GM12878 (cell line): Measurements from ENCODE around the gene TRIM69. TPM values are rescaled to one million over a fixed set of nuclear protein-coding genes. Genes with fewer than 3 reads are reported as not detected.
A peak's percentile ranks its signal among the peaks of the same experiment; 100 is the strongest.

Experiments
- BACH1 ChIP-seq: fragments of 450-650 bp; IDR thresholded peaks from 2 replicates; pipeline ENCODE4 v1.6.1; 2017; ENCODE audit warnings: mild to moderate bottlenecking, borderline replicate concordance
- FOXK2 ChIP-seq: fragments of 450-650 bp; IDR thresholded peaks from 2 replicates; pipeline ENCODE4 v1.6.1; 2017; ENCODE audit warnings: mild to moderate bottlenecking, moderate library complexity
- NRF1 ChIP-seq: conservative IDR thresholded peaks from 2 replicates; pipeline ENCODE4 v1.6.1; 2011; ENCODE audit warnings: mild to moderate bottlenecking, low read depth, low read length, improper control_type of control experiment
- POLR2AphosphoS5 ChIP-seq: IDR thresholded peaks from 2 replicates; pipeline ENCODE4 v1.6.1; 2011; ENCODE audit warnings: mild to moderate bottlenecking, low read length, inconsistent platforms
- SMC3 ChIP-seq: IDR thresholded peaks from 2 replicates; pipeline ENCODE4 v1.6.1; 2011; ENCODE audit warnings: low read length, improper control_type of control experiment, borderline replicate concordance
- TBL1XR1 ChIP-seq: IDR thresholded peaks from 2 replicates; pipeline ENCODE4 v1.6.1; 2012; ENCODE audit warnings: low read depth, low read length, improper control_type of control experiment
- TCF12 ChIP-seq: IDR thresholded peaks from 2 replicates; pipeline ENCODE4 v1.6.1; 2011; ENCODE audit warnings: low read depth, mild to moderate bottlenecking, low read length
- polyA plus RNA-seq, 11 experiments: library from polyadenylated mRNA; depleted of rRNA in 4 of 11; unstranded in 6 of 11; stranded (reverse) in 5 of 11; fragments of >200 nt; fragmentation: Nextera tagmentation in 4 of 11; fragmentation: Illumina TruSeq in 1 of 11; extraction: Ambion mirVana in 4 of 11; extraction: Trizol in 1 of 11; gene quantifications; 1 replicate in 1 of 11; 2 replicates in 10 of 11; pipeline versions ENCODE4 v1.2.1 to v1.2.3, GENCODE V29; 2011 to 2016; ENCODE audit warnings: inconsistent platforms in 2 of 11, missing spikeins in 2 of 11, low read depth in 1 of 11
- total RNA-seq, 4 experiments: library from RNA; depleted of rRNA in 3 of 4; stranded (reverse); fragments of >200 nt in 3 of 4; fragmentation: Illumina TruSeq in 1 of 4; extraction: Trizol in 1 of 4; gene quantifications; 2 replicates each; pipeline versions ENCODE4 v1.2.1 to v1.2.3, GENCODE V29; 2013 to 2021
- TF ChIP-seq, protein P1 (sequence below): fragments of 450-650 bp; formaldehyde crosslinking; IDR thresholded peaks from 2 replicates; pipeline ENCODE4 v1.5.0; 2022; ENCODE audit warnings: mild to moderate bottlenecking, missing genetic modification characterization
- TF ChIP-seq, protein P2 (sequence below): fragments of 450-650 bp; conservative IDR thresholded peaks from 2 replicates; pipeline ENCODE4 v1.6.1; 2017; ENCODE audit warnings: mild to moderate bottlenecking, moderate library complexity

The TRIM69 gene
- total and polyA plus RNA-seq, 10 of the 15 experiments (the other 5 are each of a cell fraction or from before 2014, with no cell fraction given), result 11.2 to 52.7 (median 37.8) TPM

DNA sequence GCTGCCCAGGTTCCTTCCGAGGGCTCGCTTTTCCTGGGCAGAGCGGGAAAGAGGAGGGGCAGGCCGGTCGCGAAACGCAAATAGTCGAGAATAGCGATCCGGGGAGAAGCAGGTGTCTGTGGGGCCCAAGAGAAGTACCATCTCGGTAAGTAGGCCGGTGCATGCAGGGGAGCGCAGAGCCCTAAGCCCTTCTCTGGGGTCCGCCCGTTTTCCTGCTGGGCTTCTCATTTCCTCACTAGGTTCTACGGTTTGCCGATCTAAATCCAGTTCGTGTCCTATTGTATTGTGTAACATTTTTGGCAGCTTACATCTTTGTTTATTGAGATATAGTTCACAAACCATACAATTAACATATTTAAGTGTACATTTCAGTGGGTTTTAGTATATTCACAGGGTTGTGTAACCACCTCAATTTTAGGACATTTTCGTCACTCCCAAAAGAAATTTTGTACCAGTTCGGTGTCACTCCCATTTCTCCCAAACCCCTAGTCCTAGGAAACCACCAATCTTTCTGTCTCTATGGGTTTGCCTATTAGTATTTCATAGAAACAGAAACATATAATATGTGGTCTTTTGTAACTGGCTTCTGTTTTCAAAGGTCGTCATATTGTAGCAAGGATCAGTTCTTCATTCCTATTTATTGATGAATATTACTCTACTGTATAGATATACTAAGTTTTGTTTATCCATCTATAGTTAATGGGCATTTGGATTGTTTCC lies 6.8 kb upstream of the TRIM69 start (continued):
- TF ChIP-seq, protein P1, sequence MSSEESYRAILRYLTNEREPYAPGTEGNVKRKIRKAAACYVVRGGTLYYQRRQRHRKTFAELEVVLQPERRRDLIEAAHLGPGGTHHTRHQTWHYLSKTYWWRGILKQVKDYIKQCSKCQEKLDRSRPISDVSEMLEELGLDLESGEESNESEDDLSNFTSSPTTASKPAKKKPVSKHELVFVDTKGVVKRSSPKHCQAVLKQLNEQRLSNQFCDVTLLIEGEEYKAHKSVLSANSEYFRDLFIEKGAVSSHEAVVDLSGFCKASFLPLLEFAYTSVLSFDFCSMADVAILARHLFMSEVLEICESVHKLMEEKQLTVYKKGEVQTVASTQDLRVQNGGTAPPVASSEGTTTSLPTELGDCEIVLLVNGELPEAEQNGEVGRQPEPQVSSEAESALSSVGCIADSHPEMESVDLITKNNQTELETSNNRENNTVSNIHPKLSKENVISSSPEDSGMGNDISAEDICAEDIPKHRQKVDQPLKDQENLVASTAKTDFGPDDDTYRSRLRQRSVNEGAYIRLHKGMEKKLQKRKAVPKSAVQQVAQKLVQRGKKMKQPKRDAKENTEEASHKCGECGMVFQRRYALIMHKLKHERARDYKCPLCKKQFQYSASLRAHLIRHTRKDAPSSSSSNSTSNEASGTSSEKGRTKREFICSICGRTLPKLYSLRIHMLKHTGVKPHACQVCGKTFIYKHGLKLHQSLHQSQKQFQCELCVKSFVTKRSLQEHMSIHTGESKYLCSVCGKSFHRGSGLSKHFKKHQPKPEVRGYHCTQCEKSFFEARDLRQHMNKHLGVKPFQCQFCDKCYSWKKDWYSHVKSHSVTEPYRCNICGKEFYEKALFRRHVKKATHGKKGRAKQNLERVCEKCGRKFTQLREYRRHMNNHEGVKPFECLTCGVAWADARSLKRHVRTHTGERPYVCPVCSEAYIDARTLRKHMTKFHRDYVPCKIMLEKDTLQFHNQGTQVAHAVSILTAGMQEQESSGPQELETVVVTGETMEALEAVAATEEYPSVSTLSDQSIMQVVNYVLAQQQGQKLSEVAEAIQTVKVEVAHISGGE (CRISPR knock-in tag), result no peak
- peak; percentile 18 for TF ChIP-seq BACH1
- TF ChIP-seq SMC3, result no peak
- TF ChIP-seq FOXK2, result no peak
- TF ChIP-seq TBL1XR1, result no peak
- TF ChIP-seq TCF12, result 0 out of 2 replicates have a peak, but pooled peaks have one; percentile 21
- TF ChIP-seq, protein P2, sequence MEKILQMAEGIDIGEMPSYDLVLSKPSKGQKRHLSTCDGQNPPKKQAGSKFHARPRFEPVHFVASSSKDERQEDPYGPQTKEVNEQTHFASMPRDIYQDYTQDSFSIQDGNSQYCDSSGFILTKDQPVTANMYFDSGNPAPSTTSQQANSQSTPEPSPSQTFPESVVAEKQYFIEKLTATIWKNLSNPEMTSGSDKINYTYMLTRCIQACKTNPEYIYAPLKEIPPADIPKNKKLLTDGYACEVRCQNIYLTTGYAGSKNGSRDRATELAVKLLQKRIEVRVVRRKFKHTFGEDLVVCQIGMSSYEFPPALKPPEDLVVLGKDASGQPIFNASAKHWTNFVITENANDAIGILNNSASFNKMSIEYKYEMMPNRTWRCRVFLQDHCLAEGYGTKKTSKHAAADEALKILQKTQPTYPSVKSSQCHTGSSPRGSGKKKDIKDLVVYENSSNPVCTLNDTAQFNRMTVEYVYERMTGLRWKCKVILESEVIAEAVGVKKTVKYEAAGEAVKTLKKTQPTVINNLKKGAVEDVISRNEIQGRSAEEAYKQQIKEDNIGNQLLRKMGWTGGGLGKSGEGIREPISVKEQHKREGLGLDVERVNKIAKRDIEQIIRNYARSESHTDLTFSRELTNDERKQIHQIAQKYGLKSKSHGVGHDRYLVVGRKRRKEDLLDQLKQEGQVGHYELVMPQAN, result 0 out of 2 replicates have a peak, but pooled peaks have one; percentile 3
- no peak for TF ChIP-seq NRF1
- peak; percentile 86 for TF ChIP-seq POLR2AphosphoS5
